HTERT RPE-1 (cell line): Measurements from ENCODE around the gene CAMKK2.
"Not testable (repeated sequence)": the region's sequence is repeated elsewhere in the genome, so short reads cannot be mapped to it uniquely, and the experiment has no call there.

ENCODE experiments used
- in situ Hi-C: fragments of 300-500 bp; cut with MboI; formaldehyde crosslinking; loops from 4 replicates; pipeline ENCODE4 v1.14.3; 2020; ENCODE audit warnings: low sequenced_read_pairs

CAMKK2 gene

GRCh38 chr12:121299662-121300061, 3.2 kb upstream of the CAMKK2 start:
- in situ Hi-C loops, result no loop called here

DNA sequence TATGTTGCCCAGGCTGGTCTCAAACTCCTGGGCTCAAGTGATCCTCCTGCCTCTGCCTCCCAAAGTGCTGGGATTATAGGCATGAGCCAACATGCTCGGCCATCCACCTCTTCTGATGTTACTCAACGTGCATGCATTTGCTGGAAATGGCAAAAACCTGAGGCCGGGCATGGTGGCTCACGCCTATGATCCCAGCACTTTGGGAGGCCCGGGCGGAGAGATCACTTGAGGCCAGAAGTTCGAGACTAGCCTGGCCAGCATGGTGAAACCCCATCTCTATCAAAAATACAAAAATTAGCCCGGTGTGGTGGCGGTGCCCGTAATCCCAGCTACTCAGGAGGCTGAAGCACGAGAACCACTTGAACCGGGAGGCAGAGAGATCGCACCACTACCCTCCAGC, 1.9 kb upstream of the CAMKK2 start:
- in situ Hi-C loops, result not testable (repeated sequence)

DNA sequence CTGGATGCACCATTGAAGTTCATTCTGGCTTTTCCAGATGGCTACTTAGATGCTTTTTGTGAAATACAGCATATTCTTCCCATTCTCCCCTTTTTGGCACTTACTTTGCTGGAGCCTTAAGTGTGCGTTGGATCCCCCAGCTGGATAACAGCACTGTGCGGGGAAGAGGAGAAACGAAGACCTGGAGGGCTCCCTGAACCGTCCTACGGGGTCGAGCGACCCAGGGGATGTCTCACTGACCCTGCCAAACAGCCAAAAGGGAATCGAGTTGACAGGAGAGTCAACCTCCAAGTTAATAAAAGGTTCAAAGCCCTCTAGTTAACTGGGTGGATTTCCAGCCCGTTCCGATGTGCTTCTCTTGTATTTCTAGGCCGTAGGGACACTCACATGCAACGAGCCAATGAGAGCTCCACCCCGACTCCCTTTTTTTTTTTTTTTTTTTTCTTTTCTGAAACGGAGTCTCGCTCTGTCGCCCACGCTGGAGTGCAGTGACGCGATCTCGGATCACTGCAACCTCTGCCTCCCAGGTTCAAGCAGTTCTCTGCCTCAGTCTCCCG, 1.0 kb upstream of the CAMKK2 start:
- in situ Hi-C loops, result no loop called here

DNA sequence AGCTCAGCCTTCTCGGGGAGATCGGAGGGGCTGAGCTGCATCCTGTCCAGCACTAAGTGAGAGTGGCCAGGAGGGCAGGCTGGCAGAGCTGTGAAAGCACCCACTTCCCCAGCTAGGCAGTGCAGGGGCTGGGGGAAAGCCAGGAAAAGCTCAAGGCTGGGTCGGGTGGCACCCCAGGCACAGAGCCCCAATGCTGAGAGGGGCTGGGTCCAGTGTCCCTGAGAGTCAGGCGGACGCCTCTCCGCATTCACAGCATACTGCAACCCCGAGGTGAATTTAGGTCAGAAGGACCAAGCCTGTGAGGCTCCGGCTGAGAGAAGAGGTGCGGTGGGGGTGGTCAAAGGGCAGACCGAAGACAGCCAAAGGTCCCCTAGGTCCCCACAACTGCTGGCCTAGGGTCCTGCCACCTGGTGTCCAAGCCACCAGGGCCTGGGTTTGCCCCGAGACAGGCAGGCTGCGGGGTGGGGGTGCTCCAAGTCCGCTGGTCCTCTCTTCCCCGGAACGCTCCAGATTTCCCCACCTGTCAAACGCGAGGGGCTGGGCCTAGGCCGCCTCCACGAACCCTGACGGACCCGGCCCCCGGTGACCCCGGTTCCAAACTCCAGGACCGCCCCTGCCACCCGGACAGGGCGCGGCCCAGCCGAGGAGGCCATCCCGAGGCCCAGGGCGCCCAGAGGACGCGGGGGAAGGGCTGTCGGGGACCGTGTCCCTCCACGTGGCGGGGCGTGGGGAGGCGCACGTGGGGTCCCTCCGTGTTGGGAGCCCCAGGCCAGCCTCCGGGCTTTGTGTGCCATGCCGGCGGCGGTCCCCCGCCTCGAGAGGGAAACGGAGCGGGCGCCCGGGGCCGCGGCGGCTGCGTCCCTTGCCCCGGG, 527 bp downstream of the CAMKK2 start:
- in situ Hi-C loops, result no loop called here

DNA sequence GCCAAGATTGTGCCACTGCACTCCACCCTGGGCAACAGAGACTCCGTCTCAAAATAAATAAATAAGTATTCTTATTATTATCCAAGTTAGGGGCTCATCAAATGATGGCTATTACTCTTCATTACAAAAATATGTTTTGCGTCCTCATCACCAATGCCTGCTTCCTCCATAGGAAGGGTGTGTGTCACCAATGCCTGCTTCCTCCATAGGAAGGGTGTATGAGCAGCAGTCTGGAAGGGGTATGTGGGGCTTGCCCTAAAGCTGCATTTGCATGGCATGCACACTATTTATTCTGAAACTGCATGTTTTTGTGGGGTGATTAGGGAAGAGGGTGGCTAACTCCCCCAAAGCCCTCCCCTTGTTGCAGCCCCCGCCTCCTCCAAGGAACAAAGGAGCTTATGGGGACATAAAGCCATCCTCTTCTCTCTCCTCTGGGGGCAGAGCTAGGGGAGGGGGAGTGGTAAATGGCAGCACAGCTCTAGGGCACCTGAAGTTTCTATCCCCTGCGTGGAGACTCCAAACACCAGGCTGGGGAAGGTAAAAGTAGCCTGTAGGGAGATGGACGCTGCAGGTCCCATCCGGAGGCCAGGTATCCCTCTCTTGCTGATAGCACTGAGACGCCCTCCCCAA, 1.3 kb downstream of the CAMKK2 start:
- in situ Hi-C loops, result no loop called here

- in situ Hi-C loops, result no loop called here
These were observed 2.2 kb downstream of the CAMKK2 start for GRCh38 chr12:121294151-121294889.

GRCh38 chr12:121293603-121294002, 2.9 kb downstream of the CAMKK2 start:
- in situ Hi-C loops, result no loop called here

- in situ Hi-C loops, result no loop called here
These were observed 6.1 kb downstream of the CAMKK2 start for GRCh38 chr12:121290410-121290809.

GRCh38 chr12:121289962-121290361, 6.5 kb downstream of the CAMKK2 start:
- in situ Hi-C loops, result no loop called here

GRCh38 chr12:121288986-121289385, 7.5 kb downstream of the CAMKK2 start:
- in situ Hi-C loops, result no loop called here

DNA sequence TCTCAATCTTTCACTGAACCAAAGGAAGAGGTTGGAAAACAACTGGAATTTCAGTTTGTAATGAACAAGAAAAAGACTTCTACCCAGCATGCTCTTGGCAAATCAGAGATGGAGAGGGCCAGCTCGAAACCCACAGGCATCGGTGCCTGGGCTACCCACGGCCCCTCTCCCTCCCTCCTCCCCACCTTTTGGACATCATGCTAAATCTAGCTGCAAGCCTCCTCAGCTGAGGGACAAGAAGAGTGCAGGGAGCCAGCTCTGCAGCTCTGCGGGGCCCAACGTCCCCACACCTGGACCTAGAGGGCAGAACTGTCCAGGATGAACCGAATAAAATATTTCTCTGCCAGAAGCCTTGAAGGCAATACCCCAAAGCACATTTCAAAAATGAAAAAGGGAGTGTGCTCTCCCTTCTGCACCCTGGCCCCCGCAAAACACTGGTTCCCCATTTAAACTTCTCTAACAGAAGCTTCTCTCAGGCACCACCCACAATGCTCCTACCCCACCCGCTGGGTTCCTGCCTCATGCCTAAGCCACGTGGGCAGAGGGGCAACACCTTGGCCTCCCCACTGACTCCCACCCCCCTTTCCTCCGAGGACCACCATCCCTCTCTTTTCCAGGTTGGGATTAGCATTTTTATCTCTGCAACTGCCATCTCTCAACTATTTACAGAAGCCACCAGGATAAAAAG, 8.2 kb downstream of the CAMKK2 start:
- in situ Hi-C loops, result no loop called here

- in situ Hi-C loops, result no loop called here
These were observed 9.1 kb downstream of the CAMKK2 start for GRCh38 chr12:121287267-121287954.

DNA sequence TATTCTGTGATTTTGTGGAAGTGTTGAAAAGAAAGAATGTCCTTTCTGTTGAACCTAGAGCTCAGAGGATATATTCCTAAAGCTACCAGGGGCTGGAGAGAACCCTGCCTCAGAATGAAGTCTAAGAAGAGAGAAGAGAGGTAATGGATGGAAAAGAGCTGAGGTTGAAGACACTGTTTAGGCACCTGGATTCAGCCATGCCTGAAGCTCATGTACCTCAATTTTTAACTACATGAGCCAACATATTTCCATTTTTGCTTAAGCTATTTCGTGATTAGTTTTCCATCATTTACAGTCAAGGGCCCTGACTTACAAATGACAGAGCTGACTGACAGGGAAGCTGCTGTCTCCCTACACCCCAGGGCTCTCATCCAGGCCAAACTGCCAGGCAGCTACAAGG, 10.7 kb downstream of the CAMKK2 start:
- in situ Hi-C loops, result no loop called here

GRCh38 chr12:121284551-121285390, 11.7 kb downstream of the CAMKK2 start:
- in situ Hi-C loops, result no loop called here

DNA sequence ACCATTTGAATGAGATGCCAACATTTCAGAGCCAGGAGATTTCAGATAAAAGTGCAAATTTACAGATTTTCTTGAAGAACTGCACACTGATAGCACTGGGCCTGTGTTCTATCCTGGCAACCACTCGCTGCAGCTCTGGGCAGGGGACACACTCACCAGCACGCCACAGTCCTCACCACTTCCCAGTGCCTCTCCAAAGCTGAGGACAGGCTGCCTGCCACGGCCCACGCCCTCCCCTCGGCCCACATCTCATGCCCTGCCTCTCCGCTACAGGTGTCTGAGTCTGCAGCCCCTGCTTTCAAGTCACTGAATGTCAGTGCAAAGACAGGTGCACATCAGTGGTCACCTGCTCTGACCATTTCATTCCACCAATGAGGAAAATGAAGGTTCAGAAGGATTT, 12.7 kb downstream of the CAMKK2 start:
- in situ Hi-C loops, result no loop called here

- in situ Hi-C loops, result no loop called here
These were observed 13.1 kb downstream of the CAMKK2 start for GRCh38 chr12:121283388-121283787.

- in situ Hi-C loops, result not testable (repeated sequence)
These were observed 13.6 kb downstream of the CAMKK2 start for GRCh38 chr12:121282910-121283309.

GRCh38 chr12:121282072-121282742, 14.3 kb downstream of the CAMKK2 start:
- in situ Hi-C loops, result no loop called here

DNA sequence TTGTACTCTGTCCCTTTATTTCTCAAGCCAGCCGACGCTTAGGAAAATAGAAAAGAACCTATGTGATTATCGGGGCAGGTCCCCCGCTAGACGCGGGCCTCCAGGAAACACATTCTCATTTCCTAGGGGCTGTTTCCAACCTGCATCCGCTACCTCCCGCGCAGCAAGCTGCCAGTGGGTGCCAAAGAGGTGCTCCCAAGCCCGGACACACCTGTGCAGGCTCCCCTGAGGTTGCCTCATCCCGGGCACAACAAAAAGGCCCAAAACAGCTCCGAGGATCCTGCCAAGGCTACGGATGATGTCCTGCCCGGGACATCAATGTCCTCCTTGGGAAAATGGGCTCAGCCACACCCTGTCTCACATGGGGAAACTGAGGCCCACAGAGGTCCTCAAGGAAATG, 15.4 kb downstream of the CAMKK2 start:
- in situ Hi-C loops, result not testable (repeated sequence)
